A549 (cell line): ENCODE data around the gene CYP2E1.

Experiments used
- CTCF ChIP-seq: fragments of >200 bp; sonication (Bioruptor Twin); formaldehyde crosslinking; IDR thresholded peaks from 3 replicates; pipeline ENCODE4 v1.5.1; 2016
- HOXB13 ChIP-seq: fragments of 250-450 bp; sonication (Bioruptor Pico); IDR thresholded peaks from 2 replicates; pipeline ENCODE4 v1.5.0; 2020; ENCODE audit warnings: low read depth, mild to moderate bottlenecking, moderate library complexity
- JUN ChIP-seq, 2 experiments: fragments of >200 bp; sonication (Bioruptor Twin); formaldehyde crosslinking; IDR thresholded peaks; 2 replicates in 1 of 2; 3 replicates in 1 of 2; pipeline ENCODE4 v1.6.1; 2016 to 2017
- ZNF302 ChIP-seq: fragments of 250-450 bp; sonication (Bioruptor Pico); IDR thresholded peaks from 2 replicates; pipeline ENCODE4 v1.9.0; 2021; ENCODE audit warnings: inconsistent platforms, mild to moderate bottlenecking, moderate library complexity

DNA sequence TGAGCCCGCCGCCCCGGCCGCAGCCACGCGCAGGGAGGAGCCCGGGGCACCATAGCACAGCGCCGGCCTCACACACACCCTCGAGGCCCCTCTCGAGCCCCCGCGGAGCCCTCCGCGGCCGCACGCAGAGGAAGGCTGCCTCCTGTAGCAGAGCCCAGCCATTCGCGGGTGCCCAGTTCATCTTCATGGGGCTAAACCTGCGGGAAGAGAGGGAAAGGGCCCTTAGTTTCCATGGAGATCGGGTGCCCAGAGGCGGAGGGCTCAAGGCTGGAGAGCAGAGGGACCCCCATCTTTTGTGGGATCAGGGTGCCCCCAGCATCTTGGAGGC, 41.1 kb downstream of the CYP2E1 start:
- TF ChIP-seq HOXB13 (no peak), CTCF (no peak), ZNF302 (no peak), JUN (IDR thresholded peaks at IDR 0.05) (no peak)
